ENCODE results near the gene BCORL1. TPM values are rescaled to one million over a fixed set of nuclear protein-coding genes. Genes with fewer than 3 reads are reported as not detected.

Gene BCORL1
- total and polyA plus RNA-seq, 2 experiments from 2014 or later, result 3.4 to 9.2 TPM

DNA sequence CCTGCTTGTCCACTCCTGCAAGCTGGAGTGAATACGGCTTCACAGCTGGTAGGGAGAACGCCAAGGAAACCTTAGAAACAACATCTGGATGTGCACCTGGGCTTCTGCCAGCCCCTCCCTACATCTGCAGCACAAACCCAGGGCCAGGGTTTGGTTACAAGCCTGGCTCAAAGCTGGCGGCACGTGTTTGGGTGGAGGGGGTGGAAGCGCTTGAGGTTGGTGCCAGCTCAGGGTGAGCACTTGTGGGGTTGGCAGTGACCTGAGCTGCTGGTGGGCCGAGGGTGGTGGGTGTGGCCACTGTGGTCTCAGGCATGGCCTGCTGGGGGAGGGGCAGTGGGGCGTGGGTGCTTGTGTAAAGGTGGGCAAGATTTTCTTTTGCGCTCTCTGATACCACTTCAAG lies 112.3 kb downstream of the BCORL1 start:
- no peak overlapping the region for H3K4me3 ChIP-seq
- TF ChIP-seq EZH2phosphoT487 (IDR thresholded peaks at IDR 0.05; ENCODE audit: low read depth, severe bottlenecking, unreplicated experiment) (no peak), EZH2 (IDR thresholded peaks at IDR 0.05; ENCODE audit: borderline replicate concordance) (no peak)
- TF ChIP-seq, protein P1, sequence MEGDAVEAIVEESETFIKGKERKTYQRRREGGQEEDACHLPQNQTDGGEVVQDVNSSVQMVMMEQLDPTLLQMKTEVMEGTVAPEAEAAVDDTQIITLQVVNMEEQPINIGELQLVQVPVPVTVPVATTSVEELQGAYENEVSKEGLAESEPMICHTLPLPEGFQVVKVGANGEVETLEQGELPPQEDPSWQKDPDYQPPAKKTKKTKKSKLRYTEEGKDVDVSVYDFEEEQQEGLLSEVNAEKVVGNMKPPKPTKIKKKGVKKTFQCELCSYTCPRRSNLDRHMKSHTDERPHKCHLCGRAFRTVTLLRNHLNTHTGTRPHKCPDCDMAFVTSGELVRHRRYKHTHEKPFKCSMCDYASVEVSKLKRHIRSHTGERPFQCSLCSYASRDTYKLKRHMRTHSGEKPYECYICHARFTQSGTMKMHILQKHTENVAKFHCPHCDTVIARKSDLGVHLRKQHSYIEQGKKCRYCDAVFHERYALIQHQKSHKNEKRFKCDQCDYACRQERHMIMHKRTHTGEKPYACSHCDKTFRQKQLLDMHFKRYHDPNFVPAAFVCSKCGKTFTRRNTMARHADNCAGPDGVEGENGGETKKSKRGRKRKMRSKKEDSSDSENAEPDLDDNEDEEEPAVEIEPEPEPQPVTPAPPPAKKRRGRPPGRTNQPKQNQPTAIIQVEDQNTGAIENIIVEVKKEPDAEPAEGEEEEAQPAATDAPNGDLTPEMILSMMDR (IDR thresholded peaks at IDR 0.05; ENCODE audit: poor library complexity), result no peak
- H4K20me1 ChIP-seq (ENCODE audit: insufficient read depth, poor library complexity, severe bottlenecking), result peaks cover 3% of the 10 kb centered on the region
- no peak overlapping the region for H2AFZ ChIP-seq
- no peak for DNase-seq (ENCODE audit: low spot score)
- no peaks in the 10 kb centered on the region for H3K36me3 ChIP-seq (replicated peaks; ENCODE audit: insufficient read depth, low read depth)
- H3K27me3 ChIP-seq, result no peaks in the 10 kb centered on the region
- no peaks in the 10 kb centered on the region for H3K9me2 ChIP-seq (replicated peaks; ENCODE audit: insufficient read depth)
- H3K4me2 ChIP-seq, result no peak overlapping the region
- H3K27ac ChIP-seq, result no peak overlapping the region
- WGBS (ENCODE audit: low lambda C conversion rate, missing lambda C conversion rate), result 84% methylated on average over 8 of the region's 8 CpGs
- peaks cover 17% of the 10 kb centered on the region for H3K79me2 ChIP-seq
- peaks cover 17% of the 10 kb centered on the region for H3K4me1 ChIP-seq (ENCODE audit: insufficient read depth)
- no peaks in the 10 kb centered on the region for H3K9me3 ChIP-seq (ENCODE audit: low read depth)

DNA sequence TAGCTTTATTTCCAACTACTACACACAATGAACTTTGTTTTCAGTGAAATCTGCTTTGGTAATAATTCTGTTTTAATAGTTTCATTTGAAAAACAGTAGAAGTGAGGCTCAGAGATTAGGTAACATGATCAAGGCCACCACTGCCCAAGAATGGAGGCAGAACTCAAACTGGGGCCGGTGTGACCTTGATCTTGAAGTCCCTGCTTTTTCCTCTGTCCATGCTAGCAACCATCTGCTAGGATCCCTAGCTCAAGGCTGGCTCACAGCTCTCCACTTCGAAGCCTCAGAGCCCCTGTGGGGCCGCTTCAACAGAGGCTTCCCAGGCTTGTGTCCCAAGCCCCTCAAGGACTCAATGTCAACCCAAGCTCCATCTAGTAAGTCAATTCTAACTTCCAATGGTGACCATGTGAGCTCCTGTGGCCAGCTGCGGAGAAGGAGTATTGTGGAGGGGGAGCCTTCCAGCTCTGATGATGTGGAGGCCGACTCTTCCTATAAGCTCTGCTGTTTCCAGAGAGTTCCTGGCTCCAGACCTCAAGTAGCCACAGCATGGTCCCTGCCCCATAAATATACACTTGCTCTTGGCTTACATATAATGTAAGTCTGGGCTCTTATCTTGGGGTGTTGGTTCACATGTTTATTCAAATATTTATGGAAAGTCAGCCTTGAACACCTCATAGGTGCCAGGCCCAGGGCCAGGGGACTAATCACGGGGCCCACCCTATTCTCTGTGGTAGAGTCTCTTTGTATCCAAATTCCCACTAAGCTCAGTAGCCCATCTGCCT lies 113.0 kb downstream of the BCORL1 start:
- Histone ChIP-seq H2AFZ (no peak overlapping the region), H3K36me3 (replicated peaks; ENCODE audit: insufficient read depth, low read depth) (no peaks in the 10 kb centered on the region), H3K4me3 (no peak overlapping the region), H3K9me2 (replicated peaks; ENCODE audit: insufficient read depth) (no peaks in the 10 kb centered on the region), H3K79me2 (peaks cover 24% of the 10 kb centered on the region), H3K27ac (no peak overlapping the region), H3K27me3 (no peaks in the 10 kb centered on the region), H4K20me1 (ENCODE audit: insufficient read depth, poor library complexity, severe bottlenecking) (peaks cover 3% of the 10 kb centered on the region), H3K4me1 (ENCODE audit: insufficient read depth) (peaks cover 17% of the 10 kb centered on the region), H3K4me2 (no peak overlapping the region), H3K9me3 (ENCODE audit: low read depth) (no peaks in the 10 kb centered on the region)
- DNase-seq (ENCODE audit: low spot score), result no peak
- WGBS (ENCODE audit: low lambda C conversion rate, missing lambda C conversion rate), result 82% methylated on average over 6 of the region's 6 CpGs
- TF ChIP-seq, protein P1 (IDR thresholded peaks at IDR 0.05; ENCODE audit: poor library complexity), result no peak
- TF ChIP-seq EZH2 (IDR thresholded peaks at IDR 0.05; ENCODE audit: borderline replicate concordance), result no peak
- no peak for TF ChIP-seq EZH2phosphoT487 (IDR thresholded peaks at IDR 0.05; ENCODE audit: low read depth, severe bottlenecking, unreplicated experiment)

DNA sequence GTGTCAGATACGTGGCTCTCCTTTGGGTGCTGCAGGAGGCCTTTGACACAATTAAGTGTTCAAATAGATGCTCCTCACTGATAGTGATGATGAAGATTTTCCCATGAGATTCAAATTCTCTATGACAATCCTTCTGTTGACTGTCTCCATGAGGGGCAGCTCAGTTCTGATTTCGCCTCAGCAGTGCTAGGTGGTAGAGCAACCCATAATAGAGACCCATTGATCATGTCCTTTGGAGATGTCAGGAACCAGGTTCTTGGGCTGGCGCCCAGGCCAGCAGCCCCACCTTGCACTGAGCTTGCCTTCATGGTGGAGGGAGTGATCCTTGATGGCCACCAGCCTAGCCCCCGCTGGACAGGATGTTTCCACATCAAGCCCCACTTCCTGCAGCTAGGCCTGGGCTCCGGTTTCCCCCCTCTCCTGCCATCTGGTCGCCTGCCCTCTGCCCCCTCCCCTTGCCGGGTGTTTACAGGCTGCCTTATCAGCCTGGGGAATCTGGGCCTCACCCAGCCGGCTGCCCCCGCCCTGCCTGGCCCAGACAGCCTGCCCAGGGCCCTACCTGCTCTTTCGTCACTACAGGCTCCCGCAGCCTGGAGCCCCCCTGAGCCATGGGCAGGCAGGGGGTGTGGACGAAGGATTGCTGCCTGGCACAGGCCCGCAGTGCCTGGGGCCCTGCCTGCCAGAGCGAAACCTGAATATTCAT lies 115.2 kb downstream of the BCORL1 start:
- TF ChIP-seq EZH2phosphoT487 (IDR thresholded peaks at IDR 0.05; ENCODE audit: low read depth, severe bottlenecking, unreplicated experiment) (no peak), EZH2 (IDR thresholded peaks at IDR 0.05; ENCODE audit: borderline replicate concordance) (no peak)
- TF ChIP-seq, protein P1 (IDR thresholded peaks at IDR 0.05; ENCODE audit: poor library complexity), result no peak
- H3K9me3 ChIP-seq (ENCODE audit: low read depth), result no peaks in the 10 kb centered on the region
- peaks cover 15% of the 10 kb centered on the region for H3K4me1 ChIP-seq (ENCODE audit: insufficient read depth)
- H3K27me3 ChIP-seq, result no peaks in the 10 kb centered on the region
- H4K20me1 ChIP-seq (ENCODE audit: insufficient read depth, poor library complexity, severe bottlenecking), result no peaks in the 10 kb centered on the region
- no peak overlapping the region for H3K4me3 ChIP-seq
- peak; percentile 61 for DNase-seq (ENCODE audit: low spot score)
- no peak overlapping the region for H2AFZ ChIP-seq
- no peaks in the 10 kb centered on the region for H3K9me2 ChIP-seq (replicated peaks; ENCODE audit: insufficient read depth)
- peak overlapping the region; percentile 55 for H3K27ac ChIP-seq
- H3K79me2 ChIP-seq, result peaks cover 39% of the 10 kb centered on the region
- 60% methylated on average over 14 of the region's 14 CpGs for WGBS (ENCODE audit: low lambda C conversion rate, missing lambda C conversion rate)
- H3K36me3 ChIP-seq (replicated peaks; ENCODE audit: insufficient read depth, low read depth), result no peaks in the 10 kb centered on the region
- H3K4me2 ChIP-seq, result peak overlapping the region; percentile 66

All from hepatocyte (in vitro differentiated cells).